Inflammatory macrophage (primary cell): ENCODE results near the gene HAPLN3.

Source experiments
- DNase-seq, 2 donors: peaks; one replicate each; pipeline ENCODE4 v3.0.0-alpha.2; 2020 to 2022

The HAPLN3 gene

GRCh38 chr15:88891540-88892254 lies 3.6 kb downstream of the HAPLN3 start:
- no peak for DNase-seq

- DNase-seq, result no peak
Measured at GRCh38 chr15:88890495-88890894, 4.8 kb downstream of the HAPLN3 start.

GRCh38 chr15:88888719-88889118 lies 6.6 kb downstream of the HAPLN3 start:
- no peak for DNase-seq

- DNase-seq, result no peak
Measured at GRCh38 chr15:88887068-88887580, 8.2 kb downstream of the HAPLN3 start.

GRCh38 chr15:88882785-88883184 lies 12.6 kb downstream of the HAPLN3 start:
- DNase-seq, result no peak

- DNase-seq, result no peak
Measured at GRCh38 chr15:88881775-88882174, 13.6 kb downstream of the HAPLN3 start.

- DNase-seq, result no peak
Measured at GRCh38 chr15:88880944-88881740, 14.2 kb downstream of the HAPLN3 start.

GRCh38 chr15:88878720-88879184 lies 16.6 kb downstream of the HAPLN3 start:
- peak; percentile 4 to 34 for DNase-seq

- DNase-seq, result no peak
Measured at GRCh38 chr15:88877906-88878305, 17.4 kb downstream of the HAPLN3 start.

GRCh38 chr15:88877415-88877814 lies 17.9 kb downstream of the HAPLN3 start:
- no peak for DNase-seq

GRCh38 chr15:88876573-88876972 lies 18.8 kb downstream of the HAPLN3 start:
- DNase-seq, result no peak

- DNase-seq, result no peak
Measured at GRCh38 chr15:88874684-88875083, 20.7 kb downstream of the HAPLN3 start.

GRCh38 chr15:88874275-88874674 lies 21.1 kb downstream of the HAPLN3 start:
- DNase-seq, result no peak

GRCh38 chr15:88873786-88874185 lies 21.6 kb downstream of the HAPLN3 start:
- DNase-seq, result no peak

GRCh38 chr15:88872706-88873105 lies 22.6 kb downstream of the HAPLN3 start:
- no peak for DNase-seq

- no peak for DNase-seq
Measured at GRCh38 chr15:88872106-88872505, 23.2 kb downstream of the HAPLN3 start.

- no peak for DNase-seq
Measured at GRCh38 chr15:88871313-88871712, 24.0 kb downstream of the HAPLN3 start.

GRCh38 chr15:88866295-88866881 lies 29.0 kb downstream of the HAPLN3 start:
- no peak for DNase-seq

GRCh38 chr15:88865498-88866099 lies 29.7 kb downstream of the HAPLN3 start:
- DNase-seq, result no peak

GRCh38 chr15:88864861-88865497 lies 30.4 kb downstream of the HAPLN3 start:
- no peak for DNase-seq

GRCh38 chr15:88863412-88863811 lies 31.9 kb downstream of the HAPLN3 start:
- no peak for DNase-seq

GRCh38 chr15:88860212-88860611 lies 35.1 kb downstream of the HAPLN3 start:
- DNase-seq, result no peak
